ENCODE data around the gene ZNF845.

- no peak for TF ChIP-seq CTCF (IDR thresholded peaks at IDR 0.05; ENCODE audit: insufficient read depth, low read length, poor library complexity, severe bottlenecking)
- no peak for TF ChIP-seq EZH2phosphoT487 (conservative IDR thresholded peaks at IDR 0.05; ENCODE audit: low read length)
Observed at GRCh38 chr19:53389978-53390377, 56.4 kb downstream of the ZNF845 start.
